HG03095 (cell line): Measurements from ENCODE around the gene TAF11L3.
"Not testable (repeated sequence)": the region's sequence is repeated elsewhere in the genome, so short reads cannot be mapped to it uniquely, and the experiment has no call there.

Experiments
- ATAC-seq: cut with Tn5 transposase; IDR thresholded peaks from one replicate; pipeline ENCODE4 v1.9.1; 2021; ENCODE audit warnings: moderate library complexity; ENCODE audit not compliant: unreplicated experiment

Gene TAF11L3

GRCh38 chr5:17518067-17518466 is at the start of gene TAF11L3:
TSS of gene TAF11L3 (plus strand) at chr5:17518367.
- ATAC-seq: not testable (repeated sequence)

- ATAC-seq: no peak
Observed at GRCh38 chr5:17470064-17470463, 48.1 kb upstream of the TAF11L3 start.

DNA sequence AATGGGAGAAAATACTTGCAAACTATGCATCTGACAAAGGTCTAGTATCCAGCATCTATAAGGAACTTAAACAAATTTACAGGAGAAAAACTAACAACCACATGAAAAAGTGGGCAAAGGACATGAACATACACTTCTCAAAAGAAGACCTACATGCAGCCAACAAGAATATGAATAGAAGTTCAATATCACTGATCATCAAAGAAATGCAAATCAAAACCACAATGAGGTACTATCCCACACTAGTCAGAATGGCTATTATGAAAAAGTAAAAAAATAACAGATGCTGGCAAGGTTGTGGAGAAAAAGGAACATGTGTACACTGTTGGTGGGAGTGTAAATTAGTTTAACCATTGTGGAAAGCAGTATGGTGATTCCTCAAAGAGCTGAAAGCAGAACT is 43.1 kb upstream of the TAF11L3 start:
- ATAC-seq: not testable (repeated sequence)

DNA sequence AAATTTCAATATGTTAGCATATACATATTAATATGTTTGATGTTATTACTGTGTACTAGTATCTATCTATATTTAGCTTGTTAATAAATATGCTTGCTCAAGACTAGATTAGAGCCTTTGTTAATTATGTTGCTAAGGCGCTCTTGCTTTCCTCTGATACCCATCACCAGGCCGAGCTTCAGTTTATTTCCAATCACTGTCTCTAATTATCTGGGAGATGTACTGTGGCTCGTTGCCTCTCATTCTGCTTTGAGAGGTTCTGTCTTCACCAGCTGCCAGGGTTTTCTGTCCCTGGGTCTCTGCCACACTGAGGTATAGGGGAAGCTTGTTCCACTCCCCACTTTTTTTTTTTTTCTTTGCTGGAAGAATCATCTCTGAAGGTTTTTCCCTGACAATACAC is 41.1 kb upstream of the TAF11L3 start:
- no peak for ATAC-seq

GRCh38 chr5:17477573-17478265 is 40.4 kb upstream of the TAF11L3 start:
- no peak for ATAC-seq

GRCh38 chr5:17481378-17481777 is 36.8 kb upstream of the TAF11L3 start:
- no peak for ATAC-seq

DNA sequence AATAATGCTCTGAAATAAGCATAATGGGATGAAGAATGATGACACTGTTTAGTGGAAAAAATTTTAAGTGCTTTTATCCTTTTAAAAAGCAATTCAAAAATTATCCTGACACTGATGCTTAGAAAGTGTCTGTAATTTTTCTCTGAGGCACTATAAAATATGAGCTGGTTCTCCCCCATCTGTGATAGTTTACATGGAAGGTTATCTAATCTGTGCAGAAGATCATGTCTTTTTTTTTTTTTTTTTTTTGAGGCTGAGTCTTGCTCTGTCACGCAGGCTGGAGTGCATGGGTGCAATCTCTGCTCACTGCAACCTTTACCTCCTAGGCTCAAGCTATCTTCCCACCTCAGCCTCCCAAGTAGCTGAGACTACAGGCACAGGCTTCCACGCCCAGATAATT is 35.4 kb upstream of the TAF11L3 start:
- ATAC-seq: no peak

- ATAC-seq: not testable (repeated sequence)
Observed at GRCh38 chr5:17486464-17487173, 31.5 kb upstream of the TAF11L3 start.

GRCh38 chr5:17487174-17487512 is 31.0 kb upstream of the TAF11L3 start:
- ATAC-seq: no peak

DNA sequence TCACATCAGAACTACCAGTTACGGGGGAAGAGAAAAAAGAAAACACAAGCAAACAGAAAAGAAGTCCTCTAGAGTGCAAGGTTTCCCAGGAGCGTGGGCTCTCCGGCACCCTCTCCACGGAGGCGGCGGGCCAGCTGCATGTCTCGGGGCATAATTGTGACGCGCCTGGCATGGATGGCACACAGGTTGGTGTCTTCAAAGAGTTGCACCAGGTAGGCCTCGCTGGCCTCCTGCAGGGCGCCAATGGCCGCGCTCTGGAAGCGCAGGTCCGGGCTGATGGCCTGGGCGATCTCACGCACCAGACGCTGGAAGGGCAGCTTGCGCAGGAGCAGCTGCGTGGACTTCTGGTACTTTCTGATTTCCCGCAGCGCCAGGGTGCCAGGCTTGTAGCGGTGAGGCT is 26.9 kb upstream of the TAF11L3 start:
- not testable (repeated sequence) for ATAC-seq

- ATAC-seq: no peak
Observed at GRCh38 chr5:17492770-17493169, 25.4 kb upstream of the TAF11L3 start.

GRCh38 chr5:17497446-17497845 is 20.7 kb upstream of the TAF11L3 start:
- no peak for ATAC-seq

- not testable (repeated sequence) for ATAC-seq
Observed at GRCh38 chr5:17497931-17498330, 20.2 kb upstream of the TAF11L3 start, which contains the start of gene TAF11L2. TSS of gene TAF11L2 (plus strand) at chr5:17498231.

GRCh38 chr5:17511775-17512325 is 6.3 kb upstream of the TAF11L3 start:
- no peak for ATAC-seq

GRCh38 chr5:17517526-17517925 is 641 bp upstream of the TAF11L3 start:
- not testable (repeated sequence) for ATAC-seq

GRCh38 chr5:17519508-17519907 is 1.3 kb downstream of the TAF11L3 start:
- not testable (repeated sequence) for ATAC-seq

- ATAC-seq: not testable (repeated sequence)
Observed at GRCh38 chr5:17521501-17521900, 3.3 kb downstream of the TAF11L3 start, which contains the start of gene TAF11L4. TSS of gene TAF11L4 (plus strand) at chr5:17521801.

DNA sequence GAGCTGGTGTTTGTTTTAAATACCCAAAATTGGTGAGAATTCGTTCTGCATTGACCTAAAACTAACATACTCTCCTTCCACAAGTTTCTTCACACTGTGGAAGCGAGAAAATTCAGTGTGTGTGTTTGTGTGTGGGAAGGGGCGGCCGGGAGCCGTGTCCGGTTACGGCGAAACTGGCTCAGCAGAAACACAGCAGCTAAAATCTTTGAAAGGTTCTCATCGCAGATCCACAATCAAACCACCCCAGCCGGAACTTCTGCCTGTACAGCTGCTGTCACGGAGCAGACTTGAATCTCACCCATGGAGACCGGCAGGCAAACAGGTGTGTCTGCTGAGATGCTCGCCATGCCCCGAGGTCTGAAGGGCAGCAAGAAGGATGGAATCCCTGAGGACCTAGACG is 6.8 kb downstream of the TAF11L3 start, which contains the start of gene TAF11L5:
Gene TAF11L5 (plus strand): TSS at position 301 of the 400 bp plus-strand sequence.
- not testable (repeated sequence) for ATAC-seq

DNA sequence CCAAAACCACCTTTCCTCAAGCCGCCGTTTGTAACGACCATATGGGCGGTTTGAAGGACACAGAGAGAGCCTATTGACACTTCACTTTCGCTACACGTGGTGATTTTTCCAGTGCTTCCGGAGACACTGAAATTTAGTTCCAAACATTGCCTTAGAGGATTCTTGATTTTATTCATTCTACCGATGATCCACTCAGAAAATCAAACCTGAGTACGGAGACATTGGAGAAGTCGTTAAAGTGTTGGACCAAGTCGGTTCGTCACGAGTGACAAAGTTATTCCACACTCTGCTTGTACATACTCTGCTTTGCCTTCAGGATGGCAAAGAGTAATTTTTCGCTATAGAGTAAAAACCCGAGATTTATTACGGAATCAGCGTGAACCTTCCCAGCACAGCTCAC is 8.3 kb downstream of the TAF11L3 start:
- ATAC-seq: not testable (repeated sequence)

GRCh38 chr5:17528369-17528768 is 10.2 kb downstream of the TAF11L3 start, which contains the start of gene TAF11L6:
TSS of gene TAF11L6 (plus strand) at chr5:17528669.
- not testable (repeated sequence) for ATAC-seq
